GM10248 (cell line): Measurements from ENCODE around the gene NPPA.
A peak's percentile ranks its signal among the peaks of the same experiment; 100 is the strongest.
"Not testable (repeated sequence)": the region's sequence is repeated elsewhere in the genome, so short reads cannot be mapped to it uniquely, and the experiment has no call there.

Experiments
- CTCF ChIA-PET: fragments of 300-600 bp; sonication (Branson Sonifier 250); formaldehyde crosslinking; extraction: SDS; loops from one replicate; lab custom pipeline; 2021; ENCODE audit warnings: antibody characterized with exemption; lab: Yijun Ruan, JAX
- POLR2A ChIA-PET: fragments of 350-650 bp; sonication (Branson Sonifier 250); formaldehyde crosslinking; extraction: SDS; loops from one replicate; lab custom pipeline; 2020; ENCODE audit warnings: antibody characterized with exemption; lab: Yijun Ruan, JAX
- DNase-seq: peaks from one replicate; pipeline ENCODE4 v3.0.0; 2012; ENCODE audit errors: extremely low spot score
- CTCF ChIP-seq: IDR thresholded peaks from 2 replicates; pipeline ENCODE4 v1.5.1; 2012; ENCODE audit warnings: mild to moderate bottlenecking, low read depth; ENCODE audit errors: extremely low read depth, missing control alignments, control extremely low read depth

The NPPA gene

GRCh38 chr1:11813021-11813420 is 34.6 kb downstream of the NPPA start:
- ChIA-PET CTCF (no interaction called here), POLR2A (no interaction called here)
- no peak for DNase-seq
- TF ChIP-seq CTCF: no peak

- no peak for DNase-seq
- CTCF ChIA-PET: interaction anchor here (1.2 to 1.6 kb wide), 5 partner anchors 13 to 86 kb away, joined by 3 to 9 read pairs (median 4); no protein-coding TSS in a partner anchor
- no peak for TF ChIP-seq CTCF
- POLR2A ChIA-PET: interaction anchor here (0.8 to 1.9 kb wide), 2 partner anchors 9 to 102 kb away, joined by 3 to 27 read pairs; no protein-coding TSS in a partner anchor
These were observed 40.5 kb downstream of the NPPA start for GRCh38 chr1:11807133-11807532.

GRCh38 chr1:11806307-11806936 is 41.2 kb downstream of the NPPA start:
- no peak for DNase-seq
- TF ChIP-seq CTCF: no peak
- POLR2A ChIA-PET: interaction anchor here (0.6 to 1.9 kb wide), 5 partner anchors 8 to 652 kb away, joined by 3 to 27 read pairs (median 5); no protein-coding TSS in a partner anchor
- CTCF ChIA-PET: interaction anchor here (0.8 to 1.6 kb wide), 8 partner anchors 8 to 142 kb away, joined by 3 to 9 read pairs (median 4); partner anchors contain the start of gene FBXO6

GRCh38 chr1:11805422-11806306 is 41.9 kb downstream of the NPPA start, which contains the start of the genes CLCN6 and MTHFR:
Gene CLCN6 (plus strand): TSS chr1:11806191. CDS start chr1:11806263, 72 bp downstream.
Gene MTHFR (minus strand): TSS chr1:11805964. CDS start chr1:11803116, 2,848 bp downstream.
- ChIA-PET CTCF (interaction anchor here (0.8 to 1.6 kb wide), 6 partner anchors 9 to 142 kb away, joined by 3 to 9 read pairs (median 4); partner anchors contain the start of gene FBXO6), POLR2A (interaction anchor here (0.6 to 1.9 kb wide), 4 partner anchors 9 to 652 kb away, joined by 3 to 27 read pairs (median 6); no protein-coding TSS in a partner anchor)
- DNase-seq: peak; percentile 99
- no peak for TF ChIP-seq CTCF

- no peak for TF ChIP-seq CTCF
- no peak for DNase-seq
- ChIA-PET POLR2A (no interaction called here), CTCF (no interaction called here)
These were observed 42.7 kb downstream of the NPPA start for GRCh38 chr1:11804666-11805421.

- ChIA-PET POLR2A (interaction anchor here (1.8 kb wide), 1 partner anchor 105 kb away, joined by 11 read pairs; no protein-coding TSS in a partner anchor), CTCF (interaction anchor here (1.1 to 2.7 kb wide), 3 partner anchors 19 to 766 kb away, joined by 3 to 12 read pairs (median 4); no protein-coding TSS in a partner anchor)
- not testable (repeated sequence) for DNase-seq
These were observed 43.5 kb downstream of the NPPA start for GRCh38 chr1:11803924-11804665.
